Measurements from ENCODE around the gene WASHC2C. TPM values are rescaled to one million over a fixed set of nuclear protein-coding genes. Genes with fewer than 3 reads are reported as not detected.
"Not testable (repeated sequence)": the region's sequence is repeated elsewhere in the genome, so short reads cannot be mapped to it uniquely, and the experiment has no call there.

Gene WASHC2C, protein sequence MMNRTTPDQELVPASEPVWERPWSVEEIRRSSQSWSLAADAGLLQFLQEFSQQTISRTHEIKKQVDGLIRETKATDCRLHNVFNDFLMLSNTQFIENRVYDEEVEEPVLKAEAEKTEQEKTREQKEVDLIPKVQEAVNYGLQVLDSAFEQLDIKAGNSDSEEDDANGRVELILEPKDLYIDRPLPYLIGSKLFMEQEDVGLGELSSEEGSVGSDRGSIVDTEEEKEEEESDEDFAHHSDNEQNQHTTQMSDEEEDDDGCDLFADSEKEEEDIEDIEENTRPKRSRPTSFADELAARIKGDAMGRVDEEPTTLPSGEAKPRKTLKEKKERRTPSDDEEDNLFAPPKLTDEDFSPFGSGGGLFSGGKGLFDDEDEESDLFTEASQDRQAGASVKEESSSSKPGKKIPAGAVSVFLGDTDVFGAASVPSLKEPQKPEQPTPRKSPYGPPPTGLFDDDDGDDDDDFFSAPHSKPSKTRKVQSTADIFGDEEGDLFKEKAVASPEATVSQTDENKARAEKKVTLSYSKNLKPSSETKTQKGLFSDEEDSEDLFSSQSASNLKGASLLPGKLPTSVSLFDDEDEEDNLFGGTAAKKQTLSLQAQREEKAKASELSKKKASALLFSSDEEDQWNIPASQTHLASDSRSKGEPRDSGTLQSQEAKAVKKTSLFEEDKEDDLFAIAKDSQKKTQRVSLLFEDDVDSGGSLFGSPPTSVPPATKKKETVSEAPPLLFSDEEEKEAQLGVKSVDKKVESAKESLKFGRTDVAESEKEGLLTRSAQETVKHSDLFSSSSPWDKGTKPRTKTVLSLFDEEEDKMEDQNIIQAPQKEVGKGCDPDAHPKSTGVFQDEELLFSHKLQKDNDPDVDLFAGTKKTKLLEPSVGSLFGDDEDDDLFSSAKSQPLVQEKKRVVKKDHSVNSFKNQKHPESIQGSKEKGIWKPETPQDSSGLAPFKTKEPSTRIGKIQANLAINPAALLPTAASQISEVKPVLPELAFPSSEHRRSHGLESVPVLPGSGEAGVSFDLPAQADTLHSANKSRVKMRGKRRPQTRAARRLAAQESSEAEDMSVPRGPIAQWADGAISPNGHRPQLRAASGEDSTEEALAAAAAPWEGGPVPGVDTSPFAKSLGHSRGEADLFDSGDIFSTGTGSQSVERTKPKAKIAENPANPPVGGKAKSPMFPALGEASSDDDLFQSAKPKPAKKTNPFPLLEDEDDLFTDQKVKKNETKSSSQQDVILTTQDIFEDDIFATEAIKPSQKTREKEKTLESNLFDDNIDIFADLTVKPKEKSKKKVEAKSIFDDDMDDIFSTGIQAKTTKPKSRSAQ (N-terminal part only)
- total RNA-seq (2021; fragmentation: NEBNext Ultra II Directional; extraction: Animal tissue kit (Norgen Biotek cat#: 25700)): 28.1 and 33.8 TPM in 2 replicates
- 7.0 and 8.0 TPM in 2 replicates for polyA plus RNA-seq (2011; rRNA removed)
- 14.8 TPM for polyA plus RNA-seq (2011; cell fraction: cytosol; rRNA removed)
- 19.8 TPM for polyA plus RNA-seq (2011; cell fraction: nucleus; rRNA removed)
- polyA plus RNA-seq (2012, experiment 1 of 2): 16.3 to 23.9 TPM (median 19.7 TPM) in 4 replicates
- polyA plus RNA-seq (2012, experiment 2 of 2): 2.0 TPM
- polyA plus RNA-seq (2013, experiment 1 of 2): 18.4 TPM
- 16.5 TPM for polyA plus RNA-seq (2013, experiment 2 of 2)
- polyA minus RNA-seq (2011; rRNA and poly(A)+ RNA removed): 15.4 and 26.0 TPM in 2 replicates
- polyA minus RNA-seq (2011; cell fraction: cytosol; rRNA and poly(A)+ RNA removed): 18.4 TPM
- polyA minus RNA-seq (2011; cell fraction: nucleus; rRNA and poly(A)+ RNA removed): 16.3 TPM
- long read RNA-seq, experiment 1, partial matches to known transcripts: 9 of 13 reads
- long read RNA-seq, experiment 1, other reads (novel, unspliced or antisense): 2 of 13 reads
- long read RNA-seq, experiment 2, partial matches to known transcripts: 1 of 1 reads
- long read RNA-seq, experiment 2, other reads (novel, unspliced or antisense): 0 of 1 reads

DNA sequence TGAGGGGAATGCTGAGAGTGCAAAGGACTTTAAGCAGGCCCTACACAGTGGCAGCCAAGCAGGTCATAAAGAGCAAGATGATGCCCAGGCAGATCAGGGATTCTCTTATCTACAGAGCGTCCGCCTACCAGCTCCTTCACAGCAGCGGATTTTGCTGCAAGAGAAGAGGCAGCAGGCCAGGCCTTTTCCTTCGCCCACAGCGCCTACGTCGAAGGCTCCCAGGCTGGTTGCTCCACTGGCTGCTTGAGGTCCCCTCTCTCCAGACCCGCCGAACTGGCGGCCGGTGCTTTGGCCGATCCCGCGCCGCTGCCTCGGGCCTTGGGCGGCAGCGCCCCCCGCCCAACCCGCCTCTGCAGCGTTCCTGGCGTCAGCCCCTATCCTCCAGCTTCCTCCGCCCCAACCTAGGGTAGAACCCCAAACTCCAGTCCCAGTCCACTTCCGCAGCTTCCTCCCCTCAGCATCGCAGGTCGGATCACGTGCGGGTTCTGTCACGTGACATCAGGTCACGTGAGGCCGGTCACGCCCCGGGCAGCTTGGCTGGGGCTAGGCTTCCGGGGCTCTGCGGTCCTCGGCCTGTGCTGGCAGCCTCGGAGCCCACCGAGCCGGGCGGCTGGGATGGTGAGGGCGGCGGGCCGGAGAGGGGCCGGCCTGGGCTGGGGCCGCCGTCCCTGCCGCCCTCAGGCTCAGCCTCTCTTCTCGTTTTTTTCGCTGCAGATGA is at the start of gene WASHC2C:
Gene WASHC2C, plus strand, starts transcription at position 564 of the 718 bp plus-strand sequence. Its CDS starts 52 bp downstream, at position 616.
- H3K27ac ChIP-seq (ENCODE audit: low read depth, low read length); POLR2A ChIA-PET (ENCODE audit: partially characterized antibody); H2AK5ac ChIP-seq (ENCODE audit: low read depth, low read length); H3K79me2 ChIP-seq (ENCODE audit: control insufficient read depth in 1 of 2, insufficient read depth in 2 of 2, low read length in 2 of 2); H3K36me3 ChIP-seq (ENCODE audit: control insufficient read depth in 2 of 4, insufficient read depth in 4 of 4, low read length in 3 of 4); H4K91ac ChIP-seq (replicated peaks; ENCODE audit: insufficient read length, low read length); H3K23ac ChIP-seq (ENCODE audit: insufficient read length); H2BK5ac ChIP-seq (ENCODE audit: low read depth, low read length); H3K4ac ChIP-seq (replicated peaks; ENCODE audit: insufficient read length, low read depth, low read length); H2BK15ac ChIP-seq (ENCODE audit: low read length); H4K20me1 ChIP-seq (replicated peaks in 1 of 2; ENCODE audit: control insufficient read depth in 1 of 2, insufficient read depth in 2 of 2, low read length in 2 of 2); H4K5ac ChIP-seq (ENCODE audit: insufficient read length, low read depth, low read length); H3K56ac ChIP-seq (replicated peaks; ENCODE audit: insufficient read length, low read depth, low read length); H3K27me3 ChIP-seq (replicated peaks in 1 of 4; ENCODE audit: control insufficient read depth in 3 of 4, extremely low read depth in 1 of 4, insufficient read depth in 3 of 4, low read length in 3 of 4); H2AFZ ChIP-seq (ENCODE audit: low read length); H2BK12ac ChIP-seq (ENCODE audit: low read depth, low read length); H3K9me3 ChIP-seq (ENCODE audit: insufficient read depth in 2 of 2, low read depth in 1 of 2, low read length in 1 of 2); H3K18ac ChIP-seq (ENCODE audit: extremely low read depth, low read length); H3K79me1 ChIP-seq (ENCODE audit: low read depth, low read length); H2BK20ac ChIP-seq (ENCODE audit: low read length); H3K14ac ChIP-seq (ENCODE audit: insufficient read length); CTCF ChIA-PET (ENCODE audit: partially characterized antibody); H2BK120ac ChIP-seq (replicated peaks; ENCODE audit: low read depth, low read length); H3K23me2 ChIP-seq (ENCODE audit: low read depth, low read length); FAIRE-seq; H3K4me1 ChIP-seq (replicated peaks in 1 of 4; ENCODE audit: control insufficient read depth in 3 of 4, insufficient read depth in 4 of 4, low read length in 3 of 4): not testable (repeated sequence)
- H4K8ac ChIP-seq (ENCODE audit: extremely low read depth, insufficient read depth, low read length): peak within 1 kb of the TSS; percentile 79; the same call in 1 of the 2 replicates
- H3K4me3 ChIP-seq (ENCODE audit: extremely low read depth in 1 of 4, insufficient read depth in 2 of 4, low read depth in 3 of 4, low read length in 4 of 4): peak within 1 kb of the TSS; percentile 52 to 77 (median 60)
- peak within 1 kb of the TSS in 3 of 4 experiments; percentile 22 to 82 (median 44); a peak in 5 of 7 replicates for H3K9ac ChIP-seq (replicated peaks in 1 of 4; ENCODE audit: extremely low read depth in 1 of 4, low read depth in 3 of 4, low read length in 3 of 4)
- DNase-seq (ENCODE audit: low read depth in 1 of 2, low spot score in 2 of 2): peak; percentile 34 to 95
- peak within 1 kb of the TSS; percentile 20 to 71 for H3K4me2 ChIP-seq (ENCODE audit: insufficient read depth in 1 of 2, low read depth in 2 of 2, low read length in 2 of 2)
- WGBS, 2 experiments (ENCODE audit: extremely low coverage in 1 of 2, insufficient coverage in 1 of 2, insufficient read length in 1 of 2, insufficient replicate concordance in 2 of 2, low coverage in 1 of 2, low lambda C conversion rate in 2 of 2, missing lambda C conversion rate in 1 of 2): 2% methylated on average over 35 of the region's 49 CpGs; no CpG with 5 or more reads in 1 of the 2 experiments
- TF ChIP-seq, protein P1, sequence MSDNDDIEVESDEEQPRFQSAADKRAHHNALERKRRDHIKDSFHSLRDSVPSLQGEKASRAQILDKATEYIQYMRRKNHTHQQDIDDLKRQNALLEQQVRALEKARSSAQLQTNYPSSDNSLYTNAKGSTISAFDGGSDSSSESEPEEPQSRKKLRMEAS (IDR thresholded peaks at IDR 0.05): peak; percentile 70
- TF ChIP-seq TBP (IDR thresholded peaks at IDR 0.05; ENCODE audit: low read depth, low read length) (peak; percentile 59; the same call in 1 of the 2 replicates), POLR2A (IDR thresholded peaks at IDR 0.05; ENCODE audit: control extremely low read depth in 1 of 2, low read depth in 2 of 2, low read length in 2 of 2) (peak; percentile 48 to 60; a peak in 2 of 3 replicates), SP4 (IDR thresholded peaks at IDR 0.05; ENCODE audit: low read length) (peak; percentile 98)
